GM21515 (cell line): ENCODE data around the gene TPM4.
A peak's percentile ranks its signal among the peaks of the same experiment; 100 is the strongest.

ENCODE experiments used
- ATAC-seq: cut with Tn5 transposase; IDR thresholded peaks from one replicate; pipeline ENCODE4 v1.9.1; 2021; ENCODE audit not compliant: unreplicated experiment

Gene TPM4

GRCh38 chr19:16121967-16122366 is 45.7 kb downstream of the TPM4 start:
- ATAC-seq = no peak

DNA sequence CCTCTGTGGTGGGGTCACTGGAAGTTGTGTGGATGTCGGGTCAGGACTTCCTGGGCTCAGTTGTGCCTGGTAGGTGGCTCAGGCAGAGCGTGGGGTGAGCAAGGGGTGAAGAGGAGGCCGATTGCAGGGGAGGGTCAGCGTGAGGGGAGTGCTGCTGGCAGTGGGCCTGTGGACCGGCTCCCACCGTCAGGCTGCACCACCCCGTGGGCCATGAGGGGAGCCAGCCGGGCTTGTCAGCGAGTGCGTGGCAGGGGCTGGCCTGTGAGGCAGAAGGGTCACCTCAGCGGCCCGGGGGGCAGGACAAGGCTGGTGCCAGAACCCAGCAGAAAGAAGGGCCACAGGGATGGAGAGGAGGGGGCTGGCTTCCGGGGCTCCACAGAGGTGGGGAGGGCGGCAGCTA is 48.7 kb downstream of the TPM4 start:
- no peak for ATAC-seq

GRCh38 chr19:16125737-16126495 is 49.6 kb downstream of the TPM4 start:
- ATAC-seq = no peak

DNA sequence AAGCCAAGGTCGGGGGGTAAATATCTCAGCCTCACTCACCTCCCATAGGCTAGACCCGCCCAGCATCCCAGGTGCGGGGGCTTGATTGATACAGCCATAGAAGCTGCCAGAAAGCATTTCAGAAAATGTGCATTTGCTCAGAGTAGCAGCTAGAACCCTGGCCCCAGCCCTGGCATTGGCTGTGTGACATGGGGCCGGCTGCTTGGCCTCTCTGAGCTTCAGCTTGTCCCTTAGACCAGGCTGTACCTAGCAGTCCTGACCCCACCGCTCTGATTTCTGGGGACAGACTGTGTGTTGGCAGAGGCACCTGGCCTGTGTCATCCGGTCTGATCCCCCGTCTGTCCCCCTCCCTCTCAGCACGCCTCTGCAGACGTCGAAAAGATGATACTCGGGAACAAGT is 50.8 kb downstream of the TPM4 start:
- ATAC-seq = no peak

GRCh38 chr19:16127776-16128371 is 51.6 kb downstream of the TPM4 start:
- no peak for ATAC-seq

DNA sequence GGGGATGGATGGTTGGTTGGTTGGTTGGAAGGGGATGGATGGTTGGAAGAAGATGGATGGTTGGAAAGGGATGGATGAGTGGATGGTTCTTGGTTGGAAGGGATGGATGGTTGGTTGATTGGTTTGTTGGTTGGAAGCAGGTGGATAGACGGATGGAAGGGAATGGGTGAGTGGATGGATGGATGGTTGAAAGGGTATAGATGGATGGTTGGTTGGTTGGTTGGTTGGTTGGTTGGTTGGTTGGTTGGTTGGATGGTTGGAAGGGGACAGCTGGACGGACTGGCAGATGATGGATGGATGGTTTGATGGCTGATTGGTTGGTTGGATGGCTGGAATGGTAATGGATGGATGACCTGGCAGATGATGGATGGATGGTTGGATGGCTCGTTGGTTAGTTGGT is 55.4 kb downstream of the TPM4 start:
- ATAC-seq = no peak

- no peak for ATAC-seq
These were observed 57.5 kb downstream of the TPM4 start for GRCh38 chr19:16133818-16134217.

GRCh38 chr19:16134510-16134909 is 58.2 kb downstream of the TPM4 start:
- no peak for ATAC-seq

DNA sequence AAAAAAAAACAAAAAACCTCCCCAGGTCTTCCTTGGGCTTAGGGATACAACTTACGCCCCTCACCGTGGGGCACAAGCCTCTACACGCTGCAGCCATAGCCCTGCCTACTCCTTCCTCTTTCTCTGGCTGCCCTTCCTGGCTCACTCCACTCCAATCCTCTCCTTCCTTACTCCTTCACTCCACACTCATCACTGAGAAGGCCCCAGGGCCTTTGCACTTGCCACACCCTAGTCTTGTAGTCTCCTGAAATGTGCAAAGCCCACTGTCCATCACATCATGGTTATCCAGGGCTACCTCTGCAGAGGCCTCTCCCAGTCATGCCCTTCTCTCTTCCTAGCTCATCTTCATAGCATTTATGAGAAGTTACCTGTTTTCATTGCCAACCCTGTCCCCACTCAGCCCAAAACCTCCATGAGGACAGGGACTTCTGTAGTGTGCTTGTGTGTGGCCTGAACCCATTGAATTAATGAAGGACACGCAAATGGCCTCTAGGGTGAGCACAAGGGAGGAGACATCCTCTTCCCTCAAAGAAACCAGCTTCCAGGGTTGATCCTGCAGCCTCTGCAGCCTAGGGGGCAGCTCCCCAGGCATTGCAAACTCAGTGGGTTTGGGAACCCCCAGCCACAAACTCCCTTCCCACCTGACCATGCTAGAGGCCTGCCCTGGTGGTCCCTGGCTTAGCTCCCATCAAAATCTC is 59.3 kb downstream of the TPM4 start:
- no peak for ATAC-seq

- no peak for ATAC-seq
These were observed 60.1 kb downstream of the TPM4 start for GRCh38 chr19:16136185-16136999.

GRCh38 chr19:16139752-16140151 is 63.5 kb downstream of the TPM4 start:
- ATAC-seq = peak; percentile 33

DNA sequence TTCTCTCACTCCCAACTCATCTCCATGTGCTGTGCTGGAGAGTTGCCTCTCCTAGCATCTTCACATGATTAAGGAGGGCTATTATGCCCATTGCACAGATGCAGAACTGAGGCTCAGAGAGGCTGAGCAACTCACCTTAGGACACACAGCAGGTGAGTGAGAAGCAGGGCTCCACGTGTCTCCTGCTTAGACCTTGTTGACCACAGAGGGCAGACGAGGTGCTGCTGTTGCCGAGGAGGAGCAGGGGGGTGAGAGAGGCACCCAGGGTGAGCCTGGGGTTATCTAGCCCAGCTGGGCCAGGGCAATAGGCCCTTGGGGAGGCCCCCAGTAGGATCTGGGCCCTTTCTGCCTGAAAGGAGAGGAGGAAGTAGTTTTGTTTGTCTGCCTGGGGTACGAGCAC is 64.7 kb downstream of the TPM4 start:
- ATAC-seq = peak; percentile 39

- ATAC-seq = no peak
These were observed 65.8 kb downstream of the TPM4 start for GRCh38 chr19:16142032-16142580.

DNA sequence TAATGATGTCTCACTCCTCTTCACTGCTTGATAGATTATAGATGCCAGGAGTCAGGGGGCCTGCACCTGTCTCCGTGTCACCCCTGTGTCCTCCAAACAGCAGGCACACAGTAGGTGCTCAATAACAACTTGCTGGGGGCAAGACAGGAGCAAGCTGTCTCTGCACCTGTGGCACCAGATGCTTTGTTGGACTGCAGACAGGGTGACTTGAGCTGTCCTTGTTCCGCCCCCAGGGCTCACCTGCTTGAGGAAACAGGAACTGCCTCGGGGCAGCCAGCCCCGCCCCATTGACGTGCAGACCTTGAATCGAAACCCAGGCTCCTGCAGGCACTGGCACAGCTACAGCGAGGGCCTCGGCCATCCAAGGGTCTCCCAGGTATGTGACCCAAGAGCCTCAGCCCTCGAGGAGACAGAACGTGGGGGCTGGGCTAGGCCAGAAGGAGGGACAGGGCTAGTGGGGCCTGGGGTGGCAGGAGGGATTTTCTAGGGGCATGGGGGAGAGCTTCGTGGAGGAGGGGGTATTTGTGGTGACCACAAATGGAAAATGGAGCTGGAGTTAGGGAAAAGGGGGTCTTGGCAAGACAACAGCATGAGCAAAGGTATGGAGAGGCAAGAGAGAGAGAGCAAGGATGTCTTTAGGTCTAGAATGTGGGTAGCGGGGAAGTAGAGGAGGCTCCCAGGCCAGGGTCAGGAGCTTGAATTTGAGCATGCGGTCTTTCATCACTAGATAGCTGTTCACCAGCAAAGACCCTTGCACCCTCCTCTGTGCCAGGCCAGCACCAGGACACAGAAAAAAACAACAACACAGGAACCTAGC is 67.3 kb downstream of the TPM4 start, which contains the start of gene HSH2D:
Gene HSH2D (plus strand): TSS at position 287 of the 817 bp plus-strand sequence. CDS start 5,066 bp downstream, outside the sequence.
- ATAC-seq = peak; percentile 47

GRCh38 chr19:16144216-16144581 is 67.9 kb downstream of the TPM4 start:
- ATAC-seq = no peak

GRCh38 chr19:16146112-16146511 is 69.8 kb downstream of the TPM4 start:
- ATAC-seq = no peak

DNA sequence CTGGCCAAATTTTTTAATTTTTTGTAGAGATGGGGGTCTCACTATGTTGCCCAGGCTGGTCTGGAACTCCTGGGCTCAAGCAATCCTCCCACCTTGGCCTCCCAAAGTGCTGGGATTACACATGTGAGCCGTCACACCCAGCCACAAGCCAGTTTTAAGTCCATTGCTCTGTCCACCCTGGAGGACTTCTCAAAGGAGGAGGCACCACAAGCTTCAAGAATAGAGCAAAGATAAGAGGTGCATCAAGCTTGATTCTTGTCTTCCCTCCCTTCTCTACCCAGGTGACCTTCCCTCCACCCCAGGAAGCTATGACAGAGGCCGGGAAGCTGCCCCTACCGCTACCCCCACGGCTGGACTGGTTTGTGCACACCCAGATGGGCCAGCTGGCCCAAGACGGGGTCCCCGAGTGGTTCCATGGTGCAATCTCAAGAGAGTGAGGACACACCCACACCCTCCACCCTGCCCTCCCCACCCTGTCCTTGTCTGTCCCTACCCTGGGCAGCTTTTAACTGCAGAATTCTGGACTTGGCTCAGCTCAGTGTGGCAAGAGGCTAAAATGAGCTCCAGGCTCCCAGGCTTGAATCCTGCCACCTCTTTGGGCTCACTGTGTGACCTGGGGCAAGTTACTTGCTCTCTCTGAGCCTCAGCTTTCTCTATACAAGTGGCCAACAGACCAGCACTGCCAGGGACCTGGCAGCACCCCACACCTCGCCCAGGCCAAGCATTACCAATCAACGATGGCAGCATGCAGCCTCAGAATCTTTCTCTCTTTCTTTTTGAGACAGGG is 72.3 kb downstream of the TPM4 start:
- ATAC-seq = no peak
